GM12891 (cell line): Measurements from ENCODE around the gene SLC29A4.
"Not testable (repeated sequence)": the region's sequence is repeated elsewhere in the genome, so short reads cannot be mapped to it uniquely, and the experiment has no call there.

Experiments
- PAX5 ChIP-seq: IDR thresholded peaks from 2 replicates; pipeline ENCODE4 v1.6.1; 2011; ENCODE audit warnings: low read length, moderate library complexity, mild to moderate bottlenecking; ENCODE audit not compliant: insufficient read depth, severe bottlenecking
- POLR2A ChIP-seq: IDR thresholded peaks from 2 replicates; pipeline ENCODE4 v1.6.1; 2011; ENCODE audit warnings: low read depth, low read length, control low read depth
- POLR2AphosphoS5 ChIP-seq: IDR thresholded peaks from 2 replicates; pipeline ENCODE4 v1.6.1; 2011; ENCODE audit warnings: low read depth, low read length, control low read depth
- POU2F2 ChIP-seq: IDR thresholded peaks from 2 replicates; pipeline ENCODE4 v1.6.1; 2011; ENCODE audit warnings: low read depth, mild to moderate bottlenecking, control low read depth, low read length, moderate library complexity
- SPI1 ChIP-seq: IDR thresholded peaks from 2 replicates; pipeline ENCODE4 v1.6.1; 2011; ENCODE audit warnings: low read depth, low read length, control low read depth
- TAF1 ChIP-seq: IDR thresholded peaks from 2 replicates; pipeline ENCODE4 v1.6.1; 2011; ENCODE audit warnings: low read depth, low read length, control low read depth

DNA sequence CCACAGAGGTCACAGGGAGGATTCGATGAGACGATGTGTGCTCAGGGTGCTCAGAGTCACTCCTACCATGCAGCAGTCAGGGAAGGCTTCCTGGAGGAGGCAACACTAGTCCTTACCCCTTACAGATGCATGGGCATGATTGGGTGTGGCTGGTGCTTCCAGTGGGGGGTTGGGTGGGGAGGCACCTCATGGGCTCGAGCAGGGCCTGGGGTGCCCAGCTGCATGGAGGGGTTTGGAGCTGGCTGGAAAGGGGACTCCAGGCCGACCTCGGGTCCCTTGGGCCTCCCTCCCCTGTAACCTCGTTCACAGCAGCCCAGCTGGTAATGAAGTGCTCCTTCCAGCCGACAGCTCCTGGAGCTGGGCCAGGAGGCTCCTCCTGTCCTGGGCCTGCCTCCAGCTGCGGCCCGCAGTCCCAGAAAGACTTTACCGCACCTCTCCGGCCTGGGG, 7.7 kb upstream of the SLC29A4 start:
- not testable (repeated sequence) for TF ChIP-seq POLR2A, TAF1, POU2F2, POLR2AphosphoS5, SPI1, PAX5
